HFF-Myc (cell line): ENCODE data around the gene RAB31.

Experiments used
- DNase-seq: peaks from one replicate; pipeline ENCODE4 v3.0.0-alpha.2; 2011; ENCODE audit warnings: low read depth; ENCODE audit errors: extremely low read depth
- H3K4me3 ChIP-seq: replicated peaks from 2 replicates; pipeline ENCODE4 v1.5.1; 2011; ENCODE audit warnings: low read depth, mild to moderate bottlenecking, control low read depth, low read length
- TF ChIP-seq, protein P1 (sequence below): IDR thresholded peaks from 2 replicates; pipeline ENCODE4 v1.5.1; 2012; ENCODE audit warnings: mild to moderate bottlenecking, low read depth, low read length, control low read depth; ENCODE audit errors: missing control alignments

The RAB31 gene

DNA sequence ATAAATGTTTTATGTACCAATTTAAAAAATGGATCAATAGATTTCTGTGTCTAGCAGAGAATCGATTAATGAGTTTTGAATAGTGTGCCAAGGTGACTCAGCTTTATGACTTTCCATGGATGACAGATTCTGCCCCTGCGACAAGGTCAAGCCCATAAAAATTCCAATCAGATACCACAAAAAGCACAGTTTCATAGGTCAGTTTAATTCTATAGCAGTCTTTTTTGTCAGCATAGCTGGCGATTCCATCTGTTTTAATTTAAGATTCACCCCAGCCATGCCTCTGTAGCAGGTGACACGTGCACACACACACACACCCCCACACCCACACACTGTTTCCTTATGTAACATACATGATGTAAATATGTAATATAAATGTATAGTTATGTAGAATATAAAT lies 28.9 kb downstream of the RAB31 start:
- DNase-seq, result no peak
- TF ChIP-seq, protein P1, sequence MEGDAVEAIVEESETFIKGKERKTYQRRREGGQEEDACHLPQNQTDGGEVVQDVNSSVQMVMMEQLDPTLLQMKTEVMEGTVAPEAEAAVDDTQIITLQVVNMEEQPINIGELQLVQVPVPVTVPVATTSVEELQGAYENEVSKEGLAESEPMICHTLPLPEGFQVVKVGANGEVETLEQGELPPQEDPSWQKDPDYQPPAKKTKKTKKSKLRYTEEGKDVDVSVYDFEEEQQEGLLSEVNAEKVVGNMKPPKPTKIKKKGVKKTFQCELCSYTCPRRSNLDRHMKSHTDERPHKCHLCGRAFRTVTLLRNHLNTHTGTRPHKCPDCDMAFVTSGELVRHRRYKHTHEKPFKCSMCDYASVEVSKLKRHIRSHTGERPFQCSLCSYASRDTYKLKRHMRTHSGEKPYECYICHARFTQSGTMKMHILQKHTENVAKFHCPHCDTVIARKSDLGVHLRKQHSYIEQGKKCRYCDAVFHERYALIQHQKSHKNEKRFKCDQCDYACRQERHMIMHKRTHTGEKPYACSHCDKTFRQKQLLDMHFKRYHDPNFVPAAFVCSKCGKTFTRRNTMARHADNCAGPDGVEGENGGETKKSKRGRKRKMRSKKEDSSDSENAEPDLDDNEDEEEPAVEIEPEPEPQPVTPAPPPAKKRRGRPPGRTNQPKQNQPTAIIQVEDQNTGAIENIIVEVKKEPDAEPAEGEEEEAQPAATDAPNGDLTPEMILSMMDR, result no peak
- H3K4me3 ChIP-seq, result no peak overlapping the region

DNA sequence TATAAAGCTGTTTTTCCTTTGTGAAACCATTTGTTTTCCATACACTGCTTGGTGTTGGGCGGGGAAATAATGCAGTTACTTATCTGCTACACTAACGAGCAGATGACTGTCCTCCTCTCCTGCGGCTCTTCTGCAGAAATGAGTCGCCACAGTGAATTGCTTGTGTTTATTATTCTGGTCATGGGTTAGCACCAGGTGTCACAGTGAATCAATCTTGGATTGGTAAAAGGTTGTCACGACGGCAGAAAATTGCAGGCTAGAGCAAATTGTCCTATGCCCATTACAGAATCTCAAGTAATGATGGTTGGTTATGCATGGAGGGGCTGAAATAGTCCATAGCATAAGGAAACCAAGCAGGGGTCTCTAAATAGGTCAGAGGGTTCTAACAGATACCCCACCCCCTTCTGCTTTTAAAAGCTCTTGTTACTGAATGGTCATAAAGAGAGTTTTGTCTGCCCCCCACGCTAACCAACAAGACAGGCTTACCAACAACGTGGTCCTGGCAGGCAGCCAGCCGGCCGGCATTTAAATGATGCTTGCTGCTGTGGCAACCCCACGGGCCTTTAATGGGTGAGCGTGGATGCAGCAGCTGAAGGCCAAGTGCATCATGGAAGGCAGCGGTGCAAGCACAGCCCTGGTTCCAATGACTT lies 29.5 kb downstream of the RAB31 start:
- no peak overlapping the region for H3K4me3 ChIP-seq
- TF ChIP-seq, protein P1, result no peak
- DNase-seq, result no peak

DNA sequence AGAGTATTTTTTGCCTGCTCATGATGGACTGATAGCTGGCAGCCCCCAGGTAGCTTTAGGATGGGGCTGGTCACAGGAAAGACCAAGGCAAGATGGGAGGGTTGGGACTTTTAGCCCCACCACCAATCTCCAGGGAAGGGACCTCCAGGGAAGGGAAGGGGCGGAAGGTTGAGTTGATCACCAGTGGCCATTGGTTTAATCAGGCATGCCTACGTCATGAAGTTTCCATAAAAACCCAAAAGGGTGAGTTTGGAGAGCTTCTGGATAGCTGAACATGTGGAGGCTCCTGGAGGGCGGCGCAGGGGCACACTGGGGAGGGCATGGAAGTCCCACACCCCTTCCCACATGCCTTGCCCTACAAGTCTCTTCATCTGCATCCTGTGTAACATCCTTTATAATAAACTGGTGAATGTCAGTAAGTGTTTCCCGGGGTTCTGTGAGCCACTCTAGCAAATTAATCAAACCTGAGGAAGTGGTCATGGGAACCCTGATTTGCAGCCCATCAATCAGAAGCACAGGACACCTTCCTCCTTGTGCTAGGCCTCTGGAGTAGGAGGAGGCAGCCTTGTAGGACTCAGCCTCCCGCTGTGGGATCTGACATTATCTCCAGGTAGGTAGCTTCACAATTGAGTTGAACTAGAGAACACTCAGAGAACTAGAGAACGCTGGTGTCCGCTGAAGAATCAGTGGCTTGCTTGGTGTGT lies 30.3 kb downstream of the RAB31 start:
- H3K4me3 ChIP-seq, result no peak overlapping the region
- TF ChIP-seq, protein P1, result no peak
- no peak for DNase-seq

DNA sequence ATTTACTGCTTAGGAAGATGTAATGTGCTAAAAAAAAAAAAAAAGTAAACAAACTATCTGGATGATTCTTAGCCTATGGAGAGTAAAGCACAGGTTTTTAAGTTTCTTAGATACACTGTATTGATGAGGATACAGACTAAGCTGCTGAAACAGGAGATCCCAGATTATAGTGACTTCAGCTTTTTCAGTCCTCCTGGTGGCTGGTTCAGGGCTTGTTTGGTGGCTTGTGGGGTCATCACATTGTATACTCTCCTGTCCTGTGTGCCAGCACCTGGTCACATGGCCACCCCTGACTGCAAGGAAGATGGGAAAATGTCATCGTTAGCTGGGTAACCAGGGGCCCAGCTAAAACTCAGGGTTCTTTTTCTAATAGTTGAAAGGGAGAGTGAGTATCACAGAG lies 31.4 kb downstream of the RAB31 start:
- TF ChIP-seq, protein P1, result no peak
- no peak overlapping the region for H3K4me3 ChIP-seq
- DNase-seq, result no peak

DNA sequence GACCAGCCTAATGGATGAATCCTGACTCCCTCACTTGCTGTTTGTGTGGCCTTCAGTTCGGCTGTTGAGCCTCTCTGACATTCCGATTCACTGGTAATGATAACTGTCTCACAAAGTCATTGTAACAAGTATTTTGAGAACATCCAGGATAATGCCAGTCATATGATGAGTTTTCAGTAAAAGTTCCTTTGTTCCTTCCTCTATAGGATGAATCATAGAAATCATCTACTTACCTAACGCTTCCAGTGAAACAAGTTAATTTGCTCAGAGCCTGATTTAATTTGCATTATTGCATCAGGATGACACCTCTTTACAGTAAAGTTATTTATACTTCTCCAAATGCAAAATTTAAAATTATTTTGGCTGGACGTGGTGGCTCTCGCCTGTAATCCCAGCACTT lies 32.0 kb downstream of the RAB31 start:
- DNase-seq, result no peak
- TF ChIP-seq, protein P1, result no peak

DNA sequence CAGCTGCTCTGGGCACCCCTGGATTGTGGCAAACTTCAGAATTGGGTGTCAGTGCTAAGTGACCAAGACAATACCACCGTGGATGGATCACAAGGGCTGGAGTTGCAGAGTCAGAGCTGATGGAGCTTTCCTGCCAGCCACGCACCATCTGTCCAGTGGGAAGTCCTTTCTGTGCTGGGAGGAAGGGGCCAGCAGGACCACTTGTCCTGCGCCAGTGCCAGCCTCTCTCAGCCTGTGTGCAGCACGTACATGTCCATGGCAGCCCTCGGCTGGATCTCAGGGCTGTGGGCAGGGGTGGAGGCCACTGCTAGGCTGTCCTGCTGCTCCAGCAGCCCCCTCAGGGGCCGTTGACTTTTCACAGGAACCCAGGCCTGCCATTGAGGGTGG lies 33.3 kb downstream of the RAB31 start:
- H3K4me3 ChIP-seq, result no peak overlapping the region
- DNase-seq, result no peak
- TF ChIP-seq, protein P1, result no peak

More for the DNA sequence above, 32.0 kb downstream of the RAB31 start:
- no peak overlapping the region for H3K4me3 ChIP-seq
